ENCODE data around the gene ESYT3.

The ESYT3 gene

DNA sequence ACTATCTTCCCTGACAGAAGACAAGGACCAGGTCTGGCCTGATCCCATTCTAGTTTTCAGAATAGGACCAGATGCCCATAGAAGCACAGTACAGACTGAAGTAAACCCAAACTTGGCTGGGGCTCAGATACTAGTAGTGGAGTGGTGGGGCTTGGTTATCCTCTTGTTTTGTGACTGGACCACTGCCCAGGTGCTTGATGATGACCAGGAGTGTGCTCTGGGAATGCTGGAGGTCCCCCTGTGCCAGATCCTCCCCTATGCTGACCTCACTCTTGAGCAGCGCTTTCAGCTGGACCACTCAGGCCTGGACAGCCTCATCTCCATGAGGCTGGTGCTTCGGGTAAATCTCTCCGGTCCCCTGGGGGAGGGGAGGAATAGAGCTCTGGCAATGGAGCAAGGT, 36.3 kb downstream of the ESYT3 start:
- Histone ChIP-seq H3K9me3 (ENCODE audit: low read length) (no peaks in the 10 kb centered on the region), H3K79me2 (ENCODE audit: insufficient read depth, low read length) (no peaks in the 10 kb centered on the region), H3K4me3 (ENCODE audit: low read depth, low read length, poor library complexity, severe bottlenecking) (no peak overlapping the region), H3K36me3 (ENCODE audit: insufficient read depth, low read length) (no peaks in the 10 kb centered on the region), H3K9me2 (ENCODE audit: low read depth, low read length) (no peaks in the 10 kb centered on the region), H3K27ac (ENCODE audit: low read depth, low read length, poor library complexity, severe bottlenecking) (no peak overlapping the region), H3K9ac (ENCODE audit: low read length) (no peak overlapping the region), H3F3A (ENCODE audit: insufficient read depth, low read length) (no peaks in the 10 kb centered on the region), H3K4me1 (ENCODE audit: insufficient read depth, low read length, severe bottlenecking) (no peaks in the 10 kb centered on the region), H2AFZ (ENCODE audit: low read length) (no peak overlapping the region), H4K20me1 (ENCODE audit: insufficient read depth, low read length) (no peaks in the 10 kb centered on the region), H3K27me3 (ENCODE audit: insufficient read depth, low read length) (peaks cover 7% of the 10 kb centered on the region; the same call in 1 of the 2 replicates), H3K4me2 (ENCODE audit: low read length) (no peak overlapping the region)
- no peak for TF ChIP-seq EZH2 (IDR thresholded peaks at IDR 0.05; ENCODE audit: borderline replicate concordance, low read length)
- TF ChIP-seq, protein P1, sequence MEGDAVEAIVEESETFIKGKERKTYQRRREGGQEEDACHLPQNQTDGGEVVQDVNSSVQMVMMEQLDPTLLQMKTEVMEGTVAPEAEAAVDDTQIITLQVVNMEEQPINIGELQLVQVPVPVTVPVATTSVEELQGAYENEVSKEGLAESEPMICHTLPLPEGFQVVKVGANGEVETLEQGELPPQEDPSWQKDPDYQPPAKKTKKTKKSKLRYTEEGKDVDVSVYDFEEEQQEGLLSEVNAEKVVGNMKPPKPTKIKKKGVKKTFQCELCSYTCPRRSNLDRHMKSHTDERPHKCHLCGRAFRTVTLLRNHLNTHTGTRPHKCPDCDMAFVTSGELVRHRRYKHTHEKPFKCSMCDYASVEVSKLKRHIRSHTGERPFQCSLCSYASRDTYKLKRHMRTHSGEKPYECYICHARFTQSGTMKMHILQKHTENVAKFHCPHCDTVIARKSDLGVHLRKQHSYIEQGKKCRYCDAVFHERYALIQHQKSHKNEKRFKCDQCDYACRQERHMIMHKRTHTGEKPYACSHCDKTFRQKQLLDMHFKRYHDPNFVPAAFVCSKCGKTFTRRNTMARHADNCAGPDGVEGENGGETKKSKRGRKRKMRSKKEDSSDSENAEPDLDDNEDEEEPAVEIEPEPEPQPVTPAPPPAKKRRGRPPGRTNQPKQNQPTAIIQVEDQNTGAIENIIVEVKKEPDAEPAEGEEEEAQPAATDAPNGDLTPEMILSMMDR (IDR thresholded peaks at IDR 0.05; ENCODE audit: low read length) = no peak

DNA sequence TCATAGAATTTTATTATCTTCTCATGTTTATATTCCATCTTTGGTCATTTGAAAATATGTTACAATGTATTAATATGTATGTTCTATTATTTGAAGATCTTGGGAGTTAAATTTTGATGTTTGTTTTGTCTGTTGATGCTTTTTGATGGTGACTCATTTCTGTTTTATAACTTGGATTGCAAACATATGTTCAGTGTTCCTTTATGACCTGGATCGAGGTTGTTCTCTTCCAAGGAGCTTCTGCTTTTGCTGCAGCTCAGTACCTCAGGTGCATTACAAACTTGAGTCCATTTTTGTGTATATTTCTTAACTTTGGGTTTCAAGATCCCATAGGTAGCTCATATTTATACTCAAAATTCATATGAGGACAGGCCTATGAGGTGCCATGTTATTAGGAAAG, 37.1 kb downstream of the ESYT3 start:
- H3K36me3 ChIP-seq (ENCODE audit: insufficient read depth, low read length) = no peaks in the 10 kb centered on the region
- H3K79me2 ChIP-seq (ENCODE audit: insufficient read depth, low read length) = no peaks in the 10 kb centered on the region
- no peaks in the 10 kb centered on the region for H3K9me2 ChIP-seq (ENCODE audit: low read depth, low read length)
- no peak overlapping the region for H3K27ac ChIP-seq (ENCODE audit: low read depth, low read length, poor library complexity, severe bottlenecking)
- no peak overlapping the region for H3K9ac ChIP-seq (ENCODE audit: low read length)
- H2AFZ ChIP-seq (ENCODE audit: low read length) = no peak overlapping the region
- H3K9me3 ChIP-seq (ENCODE audit: low read length) = no peaks in the 10 kb centered on the region
- H3K27me3 ChIP-seq (ENCODE audit: insufficient read depth, low read length) = peaks cover 7% of the 10 kb centered on the region; the same call in 1 of the 2 replicates
- no peaks in the 10 kb centered on the region for H3F3A ChIP-seq (ENCODE audit: insufficient read depth, low read length)
- no peak overlapping the region for H3K4me3 ChIP-seq (ENCODE audit: low read depth, low read length, poor library complexity, severe bottlenecking)
- H3K4me1 ChIP-seq (ENCODE audit: insufficient read depth, low read length, severe bottlenecking) = no peaks in the 10 kb centered on the region
- TF ChIP-seq, protein P1 (IDR thresholded peaks at IDR 0.05; ENCODE audit: low read length) = no peak
- no peak for TF ChIP-seq EZH2 (IDR thresholded peaks at IDR 0.05; ENCODE audit: borderline replicate concordance, low read length)
- no peak overlapping the region for H3K4me2 ChIP-seq (ENCODE audit: low read length)
- no peaks in the 10 kb centered on the region for H4K20me1 ChIP-seq (ENCODE audit: insufficient read depth, low read length)

DNA sequence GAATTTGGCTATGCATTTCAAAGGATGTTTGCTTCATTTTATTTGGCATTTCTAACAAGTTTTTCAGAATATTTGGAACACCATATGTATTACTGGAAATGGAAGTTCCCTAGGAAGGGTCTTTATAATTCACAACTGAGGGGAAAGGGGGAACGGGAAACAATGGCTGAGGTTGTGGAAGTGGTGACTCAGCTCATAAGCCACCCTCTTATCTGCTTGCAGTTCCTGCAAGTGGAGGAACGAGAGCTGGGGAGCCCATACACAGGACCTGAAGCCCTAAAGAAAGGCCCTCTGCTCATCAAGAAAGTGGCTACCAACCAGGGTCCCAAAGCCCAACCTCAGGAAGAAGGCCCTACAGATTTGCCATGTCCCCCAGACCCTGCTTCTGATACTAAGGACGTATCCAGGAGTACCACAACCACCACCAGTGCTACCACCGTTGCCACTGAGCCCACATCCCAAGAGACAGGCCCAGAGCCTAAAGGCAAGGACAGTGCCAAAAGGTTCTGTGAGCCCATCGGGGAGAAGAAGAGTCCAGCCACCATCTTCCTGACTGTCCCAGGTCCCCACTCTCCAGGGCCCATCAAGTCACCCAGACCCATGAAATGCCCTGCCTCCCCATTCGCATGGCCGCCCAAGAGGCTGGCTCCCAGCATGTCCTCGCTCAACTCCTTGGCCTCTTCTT, 37.9 kb downstream of the ESYT3 start:
- no peaks in the 10 kb centered on the region for H3K9me3 ChIP-seq (ENCODE audit: low read length)
- H3K4me1 ChIP-seq (ENCODE audit: insufficient read depth, low read length, severe bottlenecking) = no peaks in the 10 kb centered on the region
- no peak overlapping the region for H3K4me2 ChIP-seq (ENCODE audit: low read length)
- no peak overlapping the region for H3K4me3 ChIP-seq (ENCODE audit: low read depth, low read length, poor library complexity, severe bottlenecking)
- H3K27me3 ChIP-seq (ENCODE audit: insufficient read depth, low read length) = peaks cover 5% of the 10 kb centered on the region; the same call in 1 of the 2 replicates
- H3K9me2 ChIP-seq (ENCODE audit: low read depth, low read length) = no peaks in the 10 kb centered on the region
- H3K9ac ChIP-seq (ENCODE audit: low read length) = no peak overlapping the region
- H3K36me3 ChIP-seq (ENCODE audit: insufficient read depth, low read length) = no peaks in the 10 kb centered on the region
- no peak overlapping the region for H2AFZ ChIP-seq (ENCODE audit: low read length)
- no peaks in the 10 kb centered on the region for H3K79me2 ChIP-seq (ENCODE audit: insufficient read depth, low read length)
- no peaks in the 10 kb centered on the region for H3F3A ChIP-seq (ENCODE audit: insufficient read depth, low read length)
- no peak overlapping the region for H3K27ac ChIP-seq (ENCODE audit: low read depth, low read length, poor library complexity, severe bottlenecking)
- H4K20me1 ChIP-seq (ENCODE audit: insufficient read depth, low read length) = no peaks in the 10 kb centered on the region
- TF ChIP-seq, protein P1 (IDR thresholded peaks at IDR 0.05; ENCODE audit: low read length) = no peak
- TF ChIP-seq EZH2 (IDR thresholded peaks at IDR 0.05; ENCODE audit: borderline replicate concordance, low read length) = no peak

Measured in OCI-LY1 (cell line).